ENCODE results near the gene ZNF646. TPM values are rescaled to one million over a fixed set of nuclear protein-coding genes. Genes with fewer than 3 reads are reported as not detected.

Gene ZNF646
- total and polyA plus RNA-seq, 4 donors: 0.89 to 9.6 (median 4.0) TPM

DNA sequence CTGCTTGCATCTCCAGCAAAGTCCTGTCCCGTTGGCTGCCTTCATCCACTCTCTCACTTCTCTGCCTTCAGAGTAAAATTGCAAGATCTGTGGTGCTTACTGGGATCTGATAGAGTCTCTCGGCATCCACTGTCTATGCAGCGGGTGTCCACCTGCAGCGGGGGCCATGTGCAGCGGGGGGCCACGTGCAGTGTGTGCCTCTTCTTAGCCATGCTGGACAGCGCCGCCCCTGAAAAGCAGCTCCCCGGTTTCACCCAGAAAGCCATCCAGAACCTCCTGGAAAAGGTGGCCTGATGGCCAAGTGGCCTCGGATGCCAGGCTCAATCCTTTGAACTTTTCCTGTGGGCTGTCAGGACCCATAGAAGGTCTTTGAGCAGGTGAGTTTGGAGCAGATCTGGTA, 31.4 kb upstream of the ZNF646 start:
- peaks cover 0 to 6% (median 0%) of the 10 kb centered on the region in 4 donors for H3K4me1 ChIP-seq (ENCODE audit: control insufficient read depth in 4 of 4, insufficient read depth in 4 of 4, low read length in 3 of 4)
- TF ChIP-seq FOXA2 (IDR thresholded peaks at IDR 0.05): no peak
- TF ChIP-seq HNF4A (conservative IDR thresholded peaks at IDR 0.05): no peak
- TF ChIP-seq, protein P1, sequence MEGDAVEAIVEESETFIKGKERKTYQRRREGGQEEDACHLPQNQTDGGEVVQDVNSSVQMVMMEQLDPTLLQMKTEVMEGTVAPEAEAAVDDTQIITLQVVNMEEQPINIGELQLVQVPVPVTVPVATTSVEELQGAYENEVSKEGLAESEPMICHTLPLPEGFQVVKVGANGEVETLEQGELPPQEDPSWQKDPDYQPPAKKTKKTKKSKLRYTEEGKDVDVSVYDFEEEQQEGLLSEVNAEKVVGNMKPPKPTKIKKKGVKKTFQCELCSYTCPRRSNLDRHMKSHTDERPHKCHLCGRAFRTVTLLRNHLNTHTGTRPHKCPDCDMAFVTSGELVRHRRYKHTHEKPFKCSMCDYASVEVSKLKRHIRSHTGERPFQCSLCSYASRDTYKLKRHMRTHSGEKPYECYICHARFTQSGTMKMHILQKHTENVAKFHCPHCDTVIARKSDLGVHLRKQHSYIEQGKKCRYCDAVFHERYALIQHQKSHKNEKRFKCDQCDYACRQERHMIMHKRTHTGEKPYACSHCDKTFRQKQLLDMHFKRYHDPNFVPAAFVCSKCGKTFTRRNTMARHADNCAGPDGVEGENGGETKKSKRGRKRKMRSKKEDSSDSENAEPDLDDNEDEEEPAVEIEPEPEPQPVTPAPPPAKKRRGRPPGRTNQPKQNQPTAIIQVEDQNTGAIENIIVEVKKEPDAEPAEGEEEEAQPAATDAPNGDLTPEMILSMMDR (IDR thresholded peaks at IDR 0.05; ENCODE audit: low read depth, low read length, missing input control): no peak
- TF ChIP-seq, protein P2, sequence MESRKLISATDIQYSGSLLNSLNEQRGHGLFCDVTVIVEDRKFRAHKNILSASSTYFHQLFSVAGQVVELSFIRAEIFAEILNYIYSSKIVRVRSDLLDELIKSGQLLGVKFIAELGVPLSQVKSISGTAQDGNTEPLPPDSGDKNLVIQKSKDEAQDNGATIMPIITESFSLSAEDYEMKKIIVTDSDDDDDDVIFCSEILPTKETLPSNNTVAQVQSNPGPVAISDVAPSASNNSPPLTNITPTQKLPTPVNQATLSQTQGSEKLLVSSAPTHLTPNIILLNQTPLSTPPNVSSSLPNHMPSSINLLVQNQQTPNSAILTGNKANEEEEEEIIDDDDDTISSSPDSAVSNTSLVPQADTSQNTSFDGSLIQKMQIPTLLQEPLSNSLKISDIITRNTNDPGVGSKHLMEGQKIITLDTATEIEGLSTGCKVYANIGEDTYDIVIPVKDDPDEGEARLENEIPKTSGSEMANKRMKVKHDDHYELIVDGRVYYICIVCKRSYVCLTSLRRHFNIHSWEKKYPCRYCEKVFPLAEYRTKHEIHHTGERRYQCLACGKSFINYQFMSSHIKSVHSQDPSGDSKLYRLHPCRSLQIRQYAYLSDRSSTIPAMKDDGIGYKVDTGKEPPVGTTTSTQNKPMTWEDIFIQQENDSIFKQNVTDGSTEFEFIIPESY (IDR thresholded peaks at IDR 0.05): no peak
- TF ChIP-seq YY1 (IDR thresholded peaks at IDR 0.05): no peak
- TF ChIP-seq, protein P3, sequence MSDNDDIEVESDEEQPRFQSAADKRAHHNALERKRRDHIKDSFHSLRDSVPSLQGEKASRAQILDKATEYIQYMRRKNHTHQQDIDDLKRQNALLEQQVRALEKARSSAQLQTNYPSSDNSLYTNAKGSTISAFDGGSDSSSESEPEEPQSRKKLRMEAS (IDR thresholded peaks at IDR 0.05): no peak
- TF ChIP-seq, protein P4, sequence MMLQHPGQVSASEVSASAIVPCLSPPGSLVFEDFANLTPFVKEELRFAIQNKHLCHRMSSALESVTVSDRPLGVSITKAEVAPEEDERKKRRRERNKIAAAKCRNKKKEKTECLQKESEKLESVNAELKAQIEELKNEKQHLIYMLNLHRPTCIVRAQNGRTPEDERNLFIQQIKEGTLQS (IDR thresholded peaks at IDR 0.05): no peak
- TF ChIP-seq, protein P5, sequence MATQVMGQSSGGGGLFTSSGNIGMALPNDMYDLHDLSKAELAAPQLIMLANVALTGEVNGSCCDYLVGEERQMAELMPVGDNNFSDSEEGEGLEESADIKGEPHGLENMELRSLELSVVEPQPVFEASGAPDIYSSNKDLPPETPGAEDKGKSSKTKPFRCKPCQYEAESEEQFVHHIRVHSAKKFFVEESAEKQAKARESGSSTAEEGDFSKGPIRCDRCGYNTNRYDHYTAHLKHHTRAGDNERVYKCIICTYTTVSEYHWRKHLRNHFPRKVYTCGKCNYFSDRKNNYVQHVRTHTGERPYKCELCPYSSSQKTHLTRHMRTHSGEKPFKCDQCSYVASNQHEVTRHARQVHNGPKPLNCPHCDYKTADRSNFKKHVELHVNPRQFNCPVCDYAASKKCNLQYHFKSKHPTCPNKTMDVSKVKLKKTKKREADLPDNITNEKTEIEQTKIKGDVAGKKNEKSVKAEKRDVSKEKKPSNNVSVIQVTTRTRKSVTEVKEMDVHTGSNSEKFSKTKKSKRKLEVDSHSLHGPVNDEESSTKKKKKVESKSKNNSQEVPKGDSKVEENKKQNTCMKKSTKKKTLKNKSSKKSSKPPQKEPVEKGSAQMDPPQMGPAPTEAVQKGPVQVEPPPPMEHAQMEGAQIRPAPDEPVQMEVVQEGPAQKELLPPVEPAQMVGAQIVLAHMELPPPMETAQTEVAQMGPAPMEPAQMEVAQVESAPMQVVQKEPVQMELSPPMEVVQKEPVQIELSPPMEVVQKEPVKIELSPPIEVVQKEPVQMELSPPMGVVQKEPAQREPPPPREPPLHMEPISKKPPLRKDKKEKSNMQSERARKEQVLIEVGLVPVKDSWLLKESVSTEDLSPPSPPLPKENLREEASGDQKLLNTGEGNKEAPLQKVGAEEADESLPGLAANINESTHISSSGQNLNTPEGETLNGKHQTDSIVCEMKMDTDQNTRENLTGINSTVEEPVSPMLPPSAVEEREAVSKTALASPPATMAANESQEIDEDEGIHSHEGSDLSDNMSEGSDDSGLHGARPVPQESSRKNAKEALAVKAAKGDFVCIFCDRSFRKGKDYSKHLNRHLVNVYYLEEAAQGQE (IDR thresholded peaks at IDR 0.05): no peak
- no peak for TF ChIP-seq SP1 (IDR thresholded peaks at IDR 0.05)
- TF ChIP-seq RXRA (IDR thresholded peaks at IDR 0.05): no peak
- TF ChIP-seq NR2F2 (IDR thresholded peaks at IDR 0.05): no peak
- no peak for TF ChIP-seq RAD21 (IDR thresholded peaks at IDR 0.05)
- no peak for TF ChIP-seq GABPA (IDR thresholded peaks at IDR 0.05 in 1 of 2, conservative IDR thresholded peaks at IDR 0.05 in 1 of 2)
- TF ChIP-seq FOXA1 (IDR thresholded peaks at IDR 0.05): no peak
- no peak for TF ChIP-seq EGR1 (IDR thresholded peaks at IDR 0.05; ENCODE audit: low read depth in 2 of 2)
- no peak for TF ChIP-seq TAF1 (conservative IDR thresholded peaks at IDR 0.05)
- no peak for TF ChIP-seq HNF4G (IDR thresholded peaks at IDR 0.05)
- no peak for TF ChIP-seq JUND (IDR thresholded peaks at IDR 0.05)
- H3K27me3 ChIP-seq (ENCODE audit: control insufficient read depth in 4 of 4, insufficient read depth in 4 of 4, low read length in 3 of 4): no peaks in the 10 kb centered on the region
- no peaks in the 10 kb centered on the region for H3K9me3 ChIP-seq (ENCODE audit: control insufficient read depth in 4 of 4, low read length in 3 of 4)
- no peak overlapping the region for H3K27ac ChIP-seq (ENCODE audit: low read depth in 1 of 2, low read length in 2 of 2)
- WGBS: 93% methylated on average over 10 of the region's 10 CpGs
- DNase-seq (ENCODE audit: low spot score): no peak
- H3K9ac ChIP-seq (ENCODE audit: low read depth in 1 of 2, low read length in 2 of 2): no peak overlapping the region
- peaks cover 20 to 44% (median 26%) of the 10 kb centered on the region in 4 donors for H3K36me3 ChIP-seq (ENCODE audit: control insufficient read depth in 4 of 4, insufficient read depth in 3 of 4, low read depth in 1 of 4, low read length in 3 of 4)
- H3K4me3 ChIP-seq (ENCODE audit: low read depth in 1 of 3, low read length in 3 of 3): no peak overlapping the region

Measured in liver (tissue), 9 donors.